SK-N-SH (cell line): ENCODE measurements around the gene PCDHA7. TPM values are rescaled to one million over a fixed set of nuclear protein-coding genes. Genes with fewer than 3 reads are reported as not detected.

ENCODE experiments used
- CTCF ChIA-PET: fragments of 300-600, 350-600 bp; formaldehyde crosslinking; extraction: SDS; loops from one replicate; lab custom pipeline; 2021; lab: Yijun Ruan, JAX
- POLR2A ChIA-PET: fragments of 350-600 bp; sonication (Branson Sonifier 250); formaldehyde crosslinking; extraction: SDS; loops from one replicate; lab custom pipeline; 2020; ENCODE audit warnings: antibody characterized with exemption, inconsistent platforms; lab: Yijun Ruan, JAX
- DNase-seq: peaks from one replicate; pipeline ENCODE4 v3.0.0; 2012
- H2AFZ ChIP-seq: fragments of 200-600 bp; sonication (generic); 2 replicates; pipeline ENCODE4 v1.8.1; 2016; ENCODE audit warnings: antibody characterized with exemption, mild to moderate bottlenecking, low read depth
- H3F3A ChIP-seq: fragments of 200-600 bp; sonication (generic); replicated peaks from 2 replicates; pipeline ENCODE3; 2016; ENCODE audit warnings: antibody characterized with exemption, mild to moderate bottlenecking; ENCODE audit not compliant: insufficient read depth
- H3K27ac ChIP-seq, 2 experiments: fragments of 200-500 bp in 1 of 2; fragments of 200-600 bp in 1 of 2; sonication (Bioruptor generic) in 1 of 2; sonication (generic), shearing (Covaris generic) in 1 of 2; 2 replicates each; pipeline versions ENCODE4 v1.5.1 to v1.6.1; 2014 to 2016; ENCODE audit warnings: low read depth in 2 of 2, inconsistent platforms in 1 of 2, low read length in 1 of 2, mild to moderate bottlenecking in 1 of 2, mixed read lengths in 1 of 2
- H3K27me3 ChIP-seq: fragments of 200-600 bp; sonication (generic), shearing (Covaris generic); 2 replicates; pipeline ENCODE4 v1.6.1; 2016; ENCODE audit warnings: mixed run types; ENCODE audit not compliant: insufficient read depth
- H3K36me3 ChIP-seq, 2 experiments: fragments of 200-500 bp in 1 of 2; fragments of 200-600 bp in 1 of 2; sonication (Bioruptor generic) in 1 of 2; sonication (generic) in 1 of 2; replicated peaks in 1 of 2; 2 replicates each; pipeline versions ENCODE3 to v1.5.1; 2014 to 2016; ENCODE audit warnings: low read length in 1 of 2, mild to moderate bottlenecking in 1 of 2; ENCODE audit not compliant: insufficient read depth in 2 of 2, control insufficient read depth in 1 of 2
- H3K4me1 ChIP-seq, 2 experiments: fragments of 200-500 bp in 1 of 2; fragments of 200-600 bp in 1 of 2; sonication (Bioruptor generic) in 1 of 2; sonication (generic), shearing (Covaris generic) in 1 of 2; 2 replicates each; pipeline versions ENCODE4 v1.5.1 to v1.6.1; 2014 to 2016; ENCODE audit warnings: low read depth in 1 of 2, low read length in 1 of 2, mixed run types in 1 of 2; ENCODE audit not compliant: insufficient read depth in 2 of 2, control insufficient read depth in 1 of 2
- H3K4me2 ChIP-seq: fragments of 200-600 bp; sonication (generic), shearing (Covaris generic); 2 replicates; pipeline ENCODE4 v1.6.1; 2017; ENCODE audit warnings: mixed run types
- H3K4me3 ChIP-seq, 2 experiments: fragments of 200-500 bp in 1 of 2; fragments of 200-600 bp in 1 of 2; sonication (Bioruptor generic) in 1 of 2; sonication (generic), shearing (Covaris generic) in 1 of 2; 2 replicates each; pipeline versions ENCODE4 v1.5.1 to v1.8.1; 2014 to 2016; ENCODE audit warnings: low read depth in 2 of 2, inconsistent platforms in 1 of 2, low read length in 1 of 2, mild to moderate bottlenecking in 1 of 2, mixed read lengths in 1 of 2, moderate library complexity in 1 of 2
- H3K79me2 ChIP-seq: fragments of 200-600 bp; sonication (generic); 2 replicates; pipeline ENCODE4 v1.8.1; 2017; ENCODE audit warnings: mild to moderate bottlenecking; ENCODE audit not compliant: insufficient read depth
- H3K9ac ChIP-seq: fragments of 200-600 bp; sonication (generic); 2 replicates; pipeline ENCODE4 v1.6.1; 2017; ENCODE audit warnings: mixed run types
- H3K9me2 ChIP-seq: fragments of 200-600 bp; sonication (generic); 2 replicates; pipeline ENCODE4 v1.6.1; 2017; ENCODE audit warnings: mixed run types
- H3K9me3 ChIP-seq: fragments of 200-600 bp; sonication (generic); 2 replicates; pipeline ENCODE4 v1.6.1; 2017; ENCODE audit warnings: mixed run types, mild to moderate bottlenecking, moderate library complexity
- H4K20me1 ChIP-seq: fragments of 200-600 bp; sonication (generic); 2 replicates; pipeline ENCODE4 v1.6.1; 2017; ENCODE audit warnings: mild to moderate bottlenecking, mixed run types; ENCODE audit not compliant: insufficient read depth
- CHD2 ChIP-seq: fragments of 150-350 bp; IDR thresholded peaks from 2 replicates; pipeline ENCODE4 v1.6.1; 2018; ENCODE audit warnings: low read length; ENCODE audit not compliant: partially characterized antibody
- CTCF ChIP-seq: fragments of 200-600 bp; sonication (generic); IDR thresholded peaks from 2 replicates; pipeline ENCODE4 v1.6.1; 2017; ENCODE audit warnings: antibody characterized with exemption, mild to moderate bottlenecking, moderate library complexity
- FOSL2 ChIP-seq: IDR thresholded peaks from 2 replicates; pipeline ENCODE4 v1.4.0; 2012; ENCODE audit warnings: low read depth, mild to moderate bottlenecking, moderate library complexity, borderline replicate concordance
- FOXJ3 ChIP-seq: sonication (generic); formaldehyde crosslinking; IDR thresholded peaks from 2 replicates; pipeline ENCODE4 v1.5.1; 2020; ENCODE audit warnings: mild to moderate bottlenecking, missing genetic modification reagents
- FOXM1 ChIP-seq: IDR thresholded peaks from 2 replicates; pipeline ENCODE4 v1.4.0; 2012; ENCODE audit warnings: low read depth, mild to moderate bottlenecking
- GATA2 ChIP-seq: sonication (generic); formaldehyde crosslinking; IDR thresholded peaks from 2 replicates; pipeline ENCODE4 v1.5.0; 2020; ENCODE audit warnings: mild to moderate bottlenecking, missing genetic modification reagents
- JUND ChIP-seq: IDR thresholded peaks from 2 replicates; pipeline ENCODE4 v1.4.0; 2012
- MAX ChIP-seq: IDR thresholded peaks from 2 replicates; pipeline ENCODE4 v1.4.0; 2012; ENCODE audit warnings: low read depth
- MXI1 ChIP-seq: IDR thresholded peaks from 2 replicates; pipeline ENCODE4 v1.6.1; 2012; ENCODE audit warnings: mild to moderate bottlenecking, low read depth, low read length, improper control_type of control experiment
- RAD21 ChIP-seq: IDR thresholded peaks from 2 replicates; pipeline ENCODE4 v1.6.1; 2012; ENCODE audit warnings: mild to moderate bottlenecking, low read length
- RXRA ChIP-seq: IDR thresholded peaks from 2 replicates; pipeline ENCODE4 v1.4.0; 2012; ENCODE audit warnings: low read depth, mild to moderate bottlenecking, borderline replicate concordance
- TCF12 ChIP-seq: IDR thresholded peaks from 2 replicates; pipeline ENCODE4 v1.4.0; 2012
- TEAD4 ChIP-seq: IDR thresholded peaks from 2 replicates; pipeline ENCODE4 v1.4.0; 2012; ENCODE audit warnings: mild to moderate bottlenecking, borderline replicate concordance; ENCODE audit not compliant: insufficient read depth
- ZBTB33 ChIP-seq: IDR thresholded peaks from 2 replicates; pipeline ENCODE4 v1.4.0; 2012; ENCODE audit warnings: low read depth, borderline replicate concordance
- WGBS: methylation state at CpG from one replicate; pipeline ENCODE4 v1.1.6; 2017; ENCODE audit warnings: low lambda C conversion rate; 5-methylcytosine and 5-hydroxymethylcytosine counted together
- polyA plus RNA-seq, 3 experiments: library from polyadenylated mRNA; depleted of rRNA; stranded (reverse); fragments of >200 nt; gene quantifications; 2 replicates each; pipeline ENCODE4 v1.2.3, GENCODE V29; 2012

Gene PCDHA7
- polyA plus RNA-seq, 1 of the 3 experiments (the other 2 are of a cell fraction): 0.15 TPM

- no peak overlapping the region for H3K4me2 ChIP-seq
- no peaks in the 10 kb centered on the region for H4K20me1 ChIP-seq
- H3K9me3 ChIP-seq: no peaks in the 10 kb centered on the region; the same call in 1 of the 2 replicates
- TF ChIP-seq CHD2: no peak
- H3K27me3 ChIP-seq: no peaks in the 10 kb centered on the region
- H3K9me2 ChIP-seq: no peaks in the 10 kb centered on the region
- no peak overlapping the region for H3K27ac ChIP-seq
- H3K36me3 ChIP-seq: no peaks in the 10 kb centered on the region
- 97% methylated on average over 41 of the region's 41 CpGs for WGBS
- ChIA-PET POLR2A (no interaction called here), CTCF (interaction anchor here (0.7 to 1.4 kb wide), 4 partner anchors 8 to 42 kb away, joined by 3 to 4 read pairs (median 4); partner anchors contain the start of gene PCDHAC1)
- H3F3A ChIP-seq: no peaks in the 10 kb centered on the region
- no peak for DNase-seq
- H2AFZ ChIP-seq: no peak overlapping the region
- no peaks in the 10 kb centered on the region for H3K79me2 ChIP-seq
- no peak overlapping the region for H3K9ac ChIP-seq
- H3K4me1 ChIP-seq: no peaks in the 10 kb centered on the region
- H3K4me3 ChIP-seq: no peak overlapping the region; a peak in 1 of 4 replicates
Observed at GRCh38 chr5:140883373-140883772, 49.3 kb downstream of the PCDHA7 start.

- peak; percentile 6 for DNase-seq
- no peak overlapping the region for H3K4me3 ChIP-seq
- no peaks in the 10 kb centered on the region for H4K20me1 ChIP-seq
- H3K9me2 ChIP-seq: no peaks in the 10 kb centered on the region
- POLR2A ChIA-PET: no interaction called here
- no peaks in the 10 kb centered on the region for H3K36me3 ChIP-seq
- H3F3A ChIP-seq: no peaks in the 10 kb centered on the region
- H3K4me2 ChIP-seq: no peak overlapping the region
- no peaks in the 10 kb centered on the region for H3K27me3 ChIP-seq
- H2AFZ ChIP-seq: no peak overlapping the region
- no peaks in the 10 kb centered on the region for H3K4me1 ChIP-seq
- no peaks in the 10 kb centered on the region; the same call in 1 of the 2 replicates for H3K9me3 ChIP-seq
- H3K79me2 ChIP-seq: no peaks in the 10 kb centered on the region
- CTCF ChIA-PET: interaction anchor here (1.4 kb wide), 1 partner anchor 8 kb away, joined by 4 read pairs; no protein-coding TSS in a partner anchor
- no peak overlapping the region for H3K9ac ChIP-seq
- WGBS: 89% methylated on average over 61 of the region's 79 CpGs
- no peak overlapping the region for H3K27ac ChIP-seq
- no peak for TF ChIP-seq ZBTB33
- no peak for TF ChIP-seq MAX
- no peak for TF ChIP-seq RAD21
- TF ChIP-seq TEAD4: no peak
- no peak for TF ChIP-seq JUND
- TF ChIP-seq GATA2 (CRISPR knock-in tag): no peak
- TF ChIP-seq FOSL2: no peak
- TF ChIP-seq CHD2: no peak
- no peak for TF ChIP-seq FOXM1
- no peak for TF ChIP-seq RXRA
- TF ChIP-seq CTCF: no peak
- no peak for TF ChIP-seq MXI1
- TF ChIP-seq TCF12: no peak
- TF ChIP-seq FOXJ3: no peak
Observed at GRCh38 chr5:140883927-140884697, 50.0 kb downstream of the PCDHA7 start.

Other genes starting within 250 kb of the PCDHA7 start
- 0.12 and 0.19 TPM in 2 replicates for gene CD14, start 201.1 kb upstream of the PCDHA7 start, polyA plus RNA-seq (2012; rRNA removed)
- gene TMCO6, start 194.8 kb upstream of the PCDHA7 start, polyA plus RNA-seq (2012; rRNA removed): 27.7 and 31.7 TPM in 2 replicates
- 202 and 211 TPM in 2 replicates for gene NDUFA2, start 186.6 kb upstream of the PCDHA7 start, polyA plus RNA-seq (2012; rRNA removed)
- gene IK, start 186.4 kb upstream of the PCDHA7 start, polyA plus RNA-seq (2012; rRNA removed): 105 and 113 TPM in 2 replicates
- 28.3 and 32.7 TPM in 2 replicates for gene WDR55, start 169.4 kb upstream of the PCDHA7 start, polyA plus RNA-seq (2012; rRNA removed)
- gene DND1, start 160.7 kb upstream of the PCDHA7 start, polyA plus RNA-seq (2012; rRNA removed): 1.2 and 2.1 TPM in 2 replicates
- gene HARS1, start 142.9 kb upstream of the PCDHA7 start, polyA plus RNA-seq (2012; rRNA removed): 124 and 135 TPM in 2 replicates
- gene HARS2, start 142.8 kb upstream of the PCDHA7 start, polyA plus RNA-seq (2012; rRNA removed): 40.8 and 54.5 TPM in 2 replicates
- gene ZMAT2, start 133.8 kb upstream of the PCDHA7 start, polyA plus RNA-seq (2012; rRNA removed): 30.9 and 42.2 TPM in 2 replicates
- gene PCDHA1, start 48.1 kb upstream of the PCDHA7 start, polyA plus RNA-seq (2012; rRNA removed): 0.16 and 0.21 TPM in 2 replicates
- gene PCDHA2, start 39.4 kb upstream of the PCDHA7 start, polyA plus RNA-seq (2012; rRNA removed): not detected in 2 replicates
- gene PCDHA3, start 33.2 kb upstream of the PCDHA7 start, polyA plus RNA-seq (2012; rRNA removed): 0.02 TPM in 1 of 2 replicates, not detected in the other
- gene PCDHA4, start 27.2 kb upstream of the PCDHA7 start, polyA plus RNA-seq (2012; rRNA removed): 1.2 and 1.4 TPM in 2 replicates
- 0.02 TPM in 2 replicates for gene PCDHA5, start 12.7 kb upstream of the PCDHA7 start, polyA plus RNA-seq (2012; rRNA removed)
- 0.02 and 0.03 TPM in 2 replicates for gene PCDHA6, start 6.3 kb upstream of the PCDHA7 start, polyA plus RNA-seq (2012; rRNA removed)
- 0.54 and 0.63 TPM in 2 replicates for gene PCDHA8, start 6.9 kb downstream of the PCDHA7 start, polyA plus RNA-seq (2012; rRNA removed)
- 0.02 TPM in 2 replicates for gene PCDHA9, start 14.1 kb downstream of the PCDHA7 start, polyA plus RNA-seq (2012; rRNA removed)
- gene PCDHA10, start 21.6 kb downstream of the PCDHA7 start, polyA plus RNA-seq (2012; rRNA removed): 0.02 TPM in 2 replicates
- not detected in 2 replicates for gene PCDHA11, start 34.7 kb downstream of the PCDHA7 start, polyA plus RNA-seq (2012; rRNA removed)
- gene PCDHA12, start 41.0 kb downstream of the PCDHA7 start, polyA plus RNA-seq (2012; rRNA removed): 0.54 and 0.70 TPM in 2 replicates
- gene PCDHA13, start 47.9 kb downstream of the PCDHA7 start, polyA plus RNA-seq (2012; rRNA removed): not detected in 2 replicates
- 0.08 and 0.21 TPM in 2 replicates for gene PCDHAC1, start 92.0 kb downstream of the PCDHA7 start, polyA plus RNA-seq (2012; rRNA removed)
- gene PCDHAC2, start 132.2 kb downstream of the PCDHA7 start, polyA plus RNA-seq (2012; rRNA removed): 0.39 and 0.76 TPM in 2 replicates
- not detected in 2 replicates for gene PCDHB1, start 217.1 kb downstream of the PCDHA7 start, polyA plus RNA-seq (2012; rRNA removed)